ENCODE measurements around the gene SIN3A.
A peak's percentile ranks its signal among the peaks of the same experiment; 100 is the strongest.
"Not testable (repeated sequence)": the region's sequence is repeated elsewhere in the genome, so short reads cannot be mapped to it uniquely, and the experiment has no call there.

Gene SIN3A

DNA sequence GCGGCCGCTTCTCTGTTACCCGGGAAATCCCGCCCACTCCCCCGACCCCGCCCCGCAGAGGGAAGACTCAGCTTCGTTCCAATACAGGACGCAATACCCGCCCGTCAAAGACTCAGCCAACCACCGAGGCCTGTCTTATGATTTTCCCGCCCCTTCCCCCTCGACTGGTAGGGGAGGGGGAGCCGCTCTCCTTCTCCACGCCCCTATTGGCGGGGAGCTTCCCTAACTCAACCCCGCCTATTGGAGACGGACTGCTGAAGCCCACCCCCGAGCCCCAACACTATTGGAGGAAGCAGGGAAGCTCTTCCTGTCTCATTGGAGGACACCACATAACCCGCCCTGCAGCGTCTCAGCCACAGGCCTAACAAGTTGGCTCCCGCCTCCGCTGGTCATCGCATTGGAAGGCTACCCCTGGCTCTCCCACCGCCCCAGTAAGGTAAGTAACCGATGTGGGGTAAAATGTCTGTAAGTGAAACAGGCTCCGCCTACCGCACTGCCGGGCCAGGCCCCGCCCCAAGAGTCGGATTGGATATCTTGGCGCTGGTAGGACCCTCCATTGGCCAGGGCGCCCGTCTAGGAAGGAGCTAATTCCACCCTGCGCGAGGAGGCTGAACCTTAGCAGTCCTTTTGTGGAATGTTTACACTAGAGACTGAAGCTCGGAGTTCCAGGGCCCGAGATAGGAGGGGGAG, at the start of gene SIN3A:
SIN3A (minus strand) TSS at position 17 of the 690 bp plus-strand sequence. CDS start 21,315 bp downstream, outside the sequence.
- DNase-seq = peak; percentile 96

DNA sequence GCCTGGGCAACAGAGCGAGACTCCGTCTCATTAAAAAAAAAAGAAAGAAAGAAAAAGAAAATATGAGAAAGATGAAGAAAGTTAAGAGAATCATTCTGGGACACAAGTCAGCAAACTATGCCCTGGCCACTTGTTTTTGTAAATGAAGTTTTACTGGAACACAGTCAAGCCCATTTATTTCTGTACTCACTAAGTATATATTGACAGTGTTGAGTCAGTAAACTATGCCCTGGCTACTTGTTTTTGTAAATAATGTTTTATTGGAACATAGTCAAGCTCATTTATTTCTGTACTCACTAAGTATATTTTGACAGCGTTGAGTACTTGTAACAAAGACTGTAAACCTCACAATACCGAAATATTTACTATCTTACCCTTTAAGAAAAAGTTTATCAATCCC, 42.2 kb upstream of the SIN3A start:
- DNase-seq = no peak

DNA sequence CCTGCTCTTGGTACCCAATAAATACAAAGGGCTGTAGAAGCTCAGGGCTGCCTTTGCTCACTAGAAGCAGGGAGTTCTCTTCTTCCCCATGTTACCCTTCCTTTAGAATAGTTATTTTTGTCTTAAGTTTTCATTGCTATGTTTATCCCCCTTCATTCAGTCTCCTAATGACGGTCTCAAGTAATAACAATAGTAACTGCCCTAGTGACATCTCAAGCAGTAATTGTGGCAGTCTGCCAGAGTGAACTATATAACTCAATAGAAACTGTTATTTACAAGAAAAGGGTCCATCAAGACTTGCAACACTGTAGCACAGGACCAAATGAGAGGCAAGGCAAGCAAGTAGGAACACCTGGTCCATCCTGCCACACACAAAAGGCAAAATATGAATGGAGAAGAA, 32.5 kb upstream of the SIN3A start:
- DNase-seq = no peak

DNA sequence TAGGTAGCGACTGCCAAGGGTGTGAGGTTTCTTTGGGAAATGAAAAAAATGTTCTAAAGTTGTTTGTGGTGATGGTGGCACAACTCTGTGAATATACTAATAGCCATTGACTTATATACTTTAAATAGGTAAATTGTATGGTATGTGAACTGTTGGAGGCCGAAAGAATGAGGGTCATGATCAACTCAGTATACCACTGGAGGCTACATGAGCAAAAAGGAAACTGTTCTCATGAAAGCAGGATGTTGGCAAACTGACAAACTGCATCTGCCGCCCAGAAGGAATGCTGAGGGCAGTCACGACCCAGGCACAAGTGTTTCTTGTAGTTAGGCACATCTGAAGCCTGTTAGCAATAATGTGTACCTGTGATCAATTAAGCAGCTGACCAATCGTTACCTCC, 32.1 kb upstream of the SIN3A start:
- not testable (repeated sequence) for DNase-seq

DNA sequence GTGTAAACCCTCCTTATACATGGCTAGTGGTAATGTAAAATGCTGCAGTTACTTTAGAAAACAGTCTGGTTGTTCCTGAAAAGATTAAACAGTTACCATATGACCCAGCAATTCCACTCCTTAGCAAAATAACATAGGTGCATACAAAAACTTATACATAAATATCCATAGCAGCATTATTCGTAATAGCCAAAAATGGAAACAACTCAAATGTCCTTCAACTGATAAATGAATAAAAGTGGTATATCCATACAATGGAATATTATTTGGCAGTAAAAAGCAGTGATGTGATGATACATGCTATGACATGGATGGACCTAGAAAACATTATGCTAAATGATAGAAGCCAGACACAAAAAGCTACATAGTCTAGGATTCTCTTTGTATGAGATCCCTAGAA, 31.6 kb upstream of the SIN3A start:
- DNase-seq = no peak

DNA sequence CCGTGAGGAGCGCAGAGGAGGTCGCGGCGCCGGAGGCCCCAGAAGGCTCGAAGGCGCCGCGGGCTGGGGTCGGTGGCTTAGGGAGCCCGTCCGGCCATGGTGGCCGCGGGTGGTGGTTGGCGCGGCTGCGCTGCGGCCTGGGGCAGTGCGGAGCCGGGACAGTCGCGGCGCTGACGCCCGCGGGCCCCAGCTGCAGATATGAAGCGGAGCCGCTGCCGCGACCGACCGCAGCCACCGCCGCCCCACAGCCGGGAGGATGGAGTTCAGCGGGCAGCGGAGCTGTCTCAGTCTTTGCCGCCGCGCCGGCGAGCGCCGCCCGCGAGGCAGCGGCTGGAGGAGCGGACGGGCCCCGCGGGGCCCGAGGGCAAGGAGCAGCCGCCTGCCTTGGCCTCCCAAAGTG, 29.0 kb upstream of the SIN3A start:
- not testable (repeated sequence) for DNase-seq

DNA sequence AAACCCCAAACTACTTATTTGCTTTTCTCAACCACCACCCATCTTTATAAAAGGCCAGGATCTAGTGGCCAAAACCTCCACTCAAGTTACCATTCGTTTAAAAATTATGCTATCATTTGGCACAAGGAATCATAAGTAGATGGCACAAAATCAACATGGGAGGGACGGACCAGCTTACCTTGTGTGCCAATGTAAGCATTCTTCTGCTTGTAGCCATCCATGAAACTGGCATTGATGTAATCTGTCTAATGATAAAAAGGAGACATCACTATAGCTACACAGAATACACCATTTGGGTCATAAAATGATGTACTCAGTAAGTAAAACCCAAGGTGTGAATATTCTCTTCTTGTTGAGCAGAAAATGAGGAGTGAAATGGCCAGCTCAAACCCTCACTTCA, 28.2 kb upstream of the SIN3A start:
- no peak for DNase-seq

DNA sequence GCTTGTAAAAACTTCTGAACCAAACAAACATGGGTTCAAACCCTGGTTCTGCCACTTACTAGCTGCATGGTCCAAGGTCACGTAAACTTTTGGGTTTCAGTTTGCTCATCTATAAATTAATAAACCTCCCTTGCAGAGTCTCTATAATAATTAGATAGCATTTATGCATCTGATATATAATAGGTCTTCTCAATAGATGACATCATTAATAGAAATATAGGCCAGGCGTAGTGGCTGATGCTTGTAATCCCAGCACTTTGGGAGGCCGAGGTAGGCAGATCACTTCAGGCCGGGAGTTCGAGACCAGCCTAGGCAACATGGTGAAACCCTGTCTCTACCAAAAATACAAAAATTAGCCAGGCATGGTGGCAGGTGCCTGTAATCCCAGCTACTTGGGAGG, 25.6 kb upstream of the SIN3A start:
- DNase-seq = not testable (repeated sequence)

DNA sequence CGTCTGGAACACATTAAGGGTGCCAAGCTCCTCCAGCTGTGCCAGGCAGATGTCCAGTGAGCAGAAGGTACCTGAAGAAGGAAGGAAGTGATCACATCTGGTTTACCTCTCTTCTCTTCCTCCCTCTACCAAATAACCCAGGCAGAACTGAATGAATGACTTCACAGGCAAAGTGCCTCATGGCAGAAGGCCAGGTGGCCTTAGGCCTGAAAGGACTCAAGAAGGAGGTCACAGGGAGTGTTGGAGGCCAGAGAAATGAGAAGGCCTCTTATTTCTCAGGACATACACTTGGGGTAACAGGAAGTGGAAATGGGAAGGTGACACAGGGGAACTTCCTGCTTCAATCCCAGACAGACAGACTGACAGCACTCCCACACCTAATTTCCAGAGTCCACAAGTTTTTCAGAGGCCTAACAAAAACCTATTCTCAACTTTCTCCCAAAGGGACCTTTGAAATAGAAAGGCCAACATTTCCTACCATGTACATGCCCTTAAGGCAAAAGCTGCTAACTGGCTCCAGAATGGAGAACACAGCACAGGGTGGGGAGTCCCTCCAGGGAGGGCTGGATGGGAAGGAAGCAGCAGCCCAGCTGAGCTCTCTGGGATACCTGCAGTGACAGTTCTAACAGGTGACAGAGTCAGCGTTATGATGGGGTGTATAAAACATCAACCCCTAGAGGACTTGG, 17.6 kb upstream of the SIN3A start:
- DNase-seq = no peak

DNA sequence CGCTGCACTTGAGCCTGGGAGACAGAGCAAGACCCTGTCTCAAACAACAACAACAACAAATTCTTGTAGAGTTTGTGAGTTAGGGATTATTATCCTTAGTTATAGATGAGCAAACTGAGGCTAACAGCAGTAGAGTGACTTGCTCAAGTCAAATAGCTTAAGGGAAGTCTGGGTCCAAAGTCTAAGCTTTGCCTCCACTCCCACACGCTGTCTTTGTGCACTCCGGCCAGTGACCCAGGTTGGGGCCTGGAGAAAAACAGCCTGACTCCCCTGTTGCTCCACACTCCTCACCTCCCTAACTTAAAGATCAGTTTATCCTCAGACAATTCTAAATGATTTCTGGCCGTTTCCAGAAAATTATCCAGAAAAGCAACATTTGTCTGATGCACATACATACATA, 9.2 kb upstream of the SIN3A start:
- no peak for DNase-seq

DNA sequence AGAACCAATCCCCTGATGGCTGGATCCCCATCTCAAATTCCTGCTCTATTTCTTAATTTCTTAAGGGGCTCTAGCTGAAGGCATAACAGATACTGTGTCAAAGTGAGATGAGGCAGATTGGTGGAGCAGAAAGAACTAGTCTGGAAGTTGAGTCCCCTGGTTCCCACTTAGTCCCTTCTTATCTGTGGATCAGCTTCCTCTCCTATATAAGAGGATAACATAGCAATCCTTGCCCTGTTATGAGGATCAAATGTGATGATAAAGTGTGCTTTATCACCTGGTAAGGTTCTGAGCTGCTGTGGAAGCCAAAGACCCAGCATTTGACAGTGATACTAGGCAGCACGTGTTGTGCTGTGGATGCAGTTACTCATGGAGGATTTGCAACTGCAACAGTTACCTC, 8.1 kb upstream of the SIN3A start:
- no peak for DNase-seq

DNA sequence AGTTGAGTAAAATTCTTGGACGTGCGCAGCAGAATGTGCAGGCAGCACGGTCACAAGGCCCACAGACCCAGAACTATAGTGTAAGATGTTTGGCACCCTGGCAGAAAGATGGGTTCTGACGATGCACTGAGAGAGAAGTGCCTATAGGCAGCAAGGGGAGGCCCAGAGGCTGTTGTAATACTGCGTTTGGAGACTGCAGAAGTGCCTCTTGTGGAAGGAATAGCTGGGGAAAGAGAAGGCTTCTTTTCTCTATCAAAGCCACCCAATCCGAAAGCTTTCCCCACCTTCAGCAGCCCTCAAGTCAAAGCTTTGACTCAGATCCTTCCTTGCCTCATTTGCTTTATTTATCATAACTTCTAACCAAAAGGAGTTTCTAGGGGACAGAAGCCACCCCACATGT, 5.2 kb upstream of the SIN3A start:
- DNase-seq = no peak

DNA sequence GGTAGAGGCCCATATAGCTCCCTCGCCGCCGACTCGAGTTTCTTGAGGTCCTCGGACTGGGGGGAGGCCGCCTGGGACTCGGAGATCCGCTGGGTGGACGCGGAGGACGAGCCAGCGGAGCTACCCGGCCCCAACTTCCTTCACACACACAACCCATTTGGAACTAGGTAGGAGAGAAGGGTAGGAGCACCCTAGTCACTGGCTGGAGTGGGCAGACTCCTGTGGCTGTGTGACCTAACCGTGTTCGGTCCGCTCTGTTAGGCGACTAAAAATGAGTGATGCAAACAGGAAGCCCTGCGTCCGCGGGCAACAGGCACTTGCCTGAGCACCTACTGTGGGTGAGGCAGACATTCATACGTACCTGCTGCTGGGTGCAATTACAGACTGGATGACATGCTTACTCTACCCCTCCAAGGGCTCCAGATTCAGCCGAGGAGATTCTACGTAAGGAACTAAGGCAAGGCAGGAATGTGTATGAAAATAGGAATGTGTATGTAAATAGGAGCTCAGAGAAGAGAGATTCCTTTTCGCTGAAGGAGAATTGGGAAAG, 4.6 kb upstream of the SIN3A start:
- DNase-seq = peak; percentile 6

DNA sequence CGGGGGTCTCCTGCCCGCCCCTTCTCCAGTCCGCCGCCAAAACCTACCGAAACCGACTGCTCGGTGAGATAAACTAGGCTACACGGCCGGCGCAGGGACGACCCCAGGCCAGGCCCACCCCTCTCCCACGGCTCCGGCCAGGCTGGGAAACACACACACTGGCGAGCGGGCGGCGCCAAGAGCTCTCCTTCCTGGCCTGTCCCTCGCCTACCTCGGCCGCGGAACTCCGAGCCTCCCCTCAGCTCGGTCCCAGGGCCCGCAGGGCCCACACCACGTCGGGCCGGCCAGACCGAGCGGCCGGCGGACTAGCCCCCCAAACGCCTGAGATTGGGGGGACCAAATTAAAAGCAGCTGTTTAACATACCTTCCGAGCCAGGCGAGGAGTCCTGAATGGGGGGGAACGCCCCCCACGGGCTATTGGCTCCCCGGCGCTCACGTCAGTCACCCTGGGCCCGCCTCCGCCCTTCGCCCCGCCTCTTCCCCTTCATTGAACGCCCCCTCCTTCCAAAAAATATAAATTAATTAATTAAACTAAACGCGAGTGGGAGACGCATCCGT, 4.0 kb upstream of the SIN3A start:
- DNase-seq = peak; percentile 32

DNA sequence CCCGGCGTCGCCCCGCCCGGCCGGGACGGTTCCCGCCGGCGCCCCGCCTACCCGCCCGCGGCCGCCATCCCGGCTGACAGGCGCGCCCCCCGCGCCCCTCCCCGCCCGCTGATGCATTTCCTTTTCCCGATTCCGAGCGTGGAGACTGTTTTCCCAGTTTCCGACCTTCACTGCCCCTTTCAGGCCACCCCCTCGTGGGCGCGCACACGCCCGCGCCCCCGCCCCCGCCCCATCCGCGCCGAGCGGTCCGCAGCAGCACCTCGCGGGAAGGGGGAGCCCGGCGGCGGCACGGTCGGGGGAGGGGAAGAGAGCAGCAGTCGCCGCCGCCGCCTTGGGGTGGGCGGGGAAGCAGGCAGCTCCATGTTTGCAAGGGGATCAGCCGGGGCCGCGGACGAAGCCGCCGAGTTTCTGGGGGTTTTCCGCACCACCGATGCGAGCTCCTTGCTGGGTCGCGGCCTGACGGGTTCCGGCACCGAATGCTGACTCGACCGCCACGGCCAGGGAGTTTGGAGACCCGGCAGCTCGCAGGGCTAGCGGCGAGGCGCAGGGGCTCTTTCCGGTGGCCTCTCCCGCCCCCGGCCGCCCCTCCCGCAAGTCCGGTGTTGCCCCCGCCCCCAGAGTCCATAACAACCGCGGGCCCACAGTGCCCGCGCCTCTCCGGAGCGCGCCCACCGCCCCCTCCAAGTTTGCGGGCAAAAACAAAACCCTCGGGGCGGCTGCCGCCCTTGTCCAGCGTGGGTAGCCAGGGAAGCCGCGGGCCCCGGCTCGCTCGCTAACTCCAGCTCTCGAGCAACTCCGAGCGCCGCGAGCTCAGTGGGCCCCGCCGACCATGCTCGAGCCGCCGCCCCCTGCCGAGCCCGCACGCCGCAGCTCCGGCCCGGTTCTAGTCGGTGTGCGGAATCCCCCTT, 3.2 kb upstream of the SIN3A start:
- DNase-seq = peak; percentile 45

DNA sequence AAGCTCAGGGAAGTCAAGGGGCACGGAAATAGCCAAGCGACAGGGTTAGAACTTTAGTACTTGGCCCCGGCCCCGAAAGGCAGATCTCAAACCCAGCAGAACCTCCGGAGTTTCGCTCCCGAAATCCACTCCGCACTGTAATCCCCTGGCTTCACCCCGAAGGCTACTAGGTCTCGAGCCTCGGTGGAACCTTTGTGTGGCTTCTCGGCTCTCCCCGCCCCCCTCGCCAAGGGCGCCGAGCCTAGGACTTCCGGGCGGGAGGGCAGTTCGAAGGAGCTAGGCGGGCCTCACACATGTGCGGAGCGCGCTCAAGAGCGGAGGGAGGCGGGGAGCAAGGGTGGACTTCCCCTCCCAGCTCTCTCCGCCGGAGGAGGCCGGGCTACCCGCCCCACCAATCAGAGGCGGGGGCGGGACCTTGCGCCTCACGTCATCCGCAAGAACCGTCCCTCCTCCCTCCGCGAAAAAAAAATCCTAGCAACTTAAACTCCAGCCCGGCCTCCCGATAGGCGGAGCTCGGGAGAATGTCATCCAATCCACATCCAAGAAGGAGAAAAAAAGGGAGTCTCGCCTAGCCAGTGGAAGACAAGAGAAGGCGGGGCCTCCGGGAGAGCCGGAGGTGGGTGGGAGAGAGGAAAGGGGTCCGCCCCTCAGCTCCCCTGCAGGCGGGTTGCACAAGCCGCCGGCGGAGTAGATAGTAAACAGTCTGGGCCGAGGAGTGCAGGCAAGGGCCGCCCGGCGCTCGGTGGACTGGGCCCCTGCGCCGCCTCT, 2.4 kb upstream of the SIN3A start:
- DNase-seq = peak; percentile 97

DNA sequence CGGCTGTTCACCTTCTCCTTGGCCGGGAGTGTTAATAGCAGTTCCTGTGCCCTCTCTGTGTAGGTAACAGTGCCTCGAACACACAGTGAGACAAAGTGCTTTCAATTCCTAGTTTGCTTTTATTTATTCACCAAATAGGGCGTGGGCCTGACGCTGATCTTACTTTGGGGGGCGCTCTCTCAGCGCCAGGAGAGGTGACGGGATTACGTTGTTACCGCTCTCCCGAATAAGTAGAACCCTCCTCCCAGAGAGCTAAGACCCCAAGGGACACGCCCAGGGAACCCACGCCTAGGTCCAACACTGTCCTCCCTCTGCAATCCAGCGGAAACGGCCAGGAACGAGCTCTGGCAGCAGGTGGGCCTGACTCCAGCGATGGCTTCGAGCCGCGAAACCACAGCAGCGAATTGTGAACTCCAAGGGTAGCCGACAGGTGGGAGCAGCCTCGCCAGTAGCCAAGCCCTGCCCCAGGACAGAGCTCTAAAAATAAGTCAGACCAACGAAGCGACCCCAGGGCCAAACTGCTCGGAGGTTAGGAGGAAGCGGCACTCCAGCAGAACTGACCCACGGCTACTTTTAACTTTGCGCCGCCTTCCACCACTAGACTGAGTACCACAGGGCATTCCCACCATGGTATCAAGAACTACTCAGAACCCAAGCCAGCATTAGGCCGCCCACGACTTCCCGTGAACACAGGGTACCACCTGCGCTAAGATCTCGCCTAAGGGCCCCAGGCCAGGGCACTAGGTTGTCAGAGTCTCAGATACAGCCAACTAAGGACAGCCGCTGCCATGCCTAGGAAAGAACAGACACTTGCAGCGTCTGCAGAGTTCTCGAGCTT, 1.6 kb upstream of the SIN3A start:
- peak; percentile 33 for DNase-seq

DNA sequence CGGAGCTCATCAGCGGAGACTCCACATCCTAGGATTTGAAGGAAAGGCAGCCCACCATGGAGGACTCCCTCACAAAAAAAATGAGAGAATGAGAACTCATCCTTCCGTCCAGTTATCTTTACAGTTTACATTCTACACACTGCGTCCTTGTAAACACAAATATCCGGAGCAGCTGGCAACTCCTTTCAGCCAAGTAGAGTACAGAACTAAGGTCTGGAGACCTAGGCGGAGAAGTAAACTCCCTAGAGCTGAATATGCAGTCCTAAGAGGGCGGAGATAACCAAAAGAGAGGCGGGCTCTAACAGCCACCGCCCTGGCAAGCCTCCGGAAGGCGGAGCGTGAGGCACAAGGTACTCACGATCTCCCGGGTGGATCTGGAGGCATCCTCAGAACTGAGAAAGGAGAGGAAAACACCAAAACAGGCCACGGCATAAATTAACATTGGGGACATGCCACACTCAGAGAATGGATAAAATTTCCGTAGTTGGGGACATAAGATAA, 924 bp upstream of the SIN3A start:
- peak; percentile 55 for DNase-seq

DNA sequence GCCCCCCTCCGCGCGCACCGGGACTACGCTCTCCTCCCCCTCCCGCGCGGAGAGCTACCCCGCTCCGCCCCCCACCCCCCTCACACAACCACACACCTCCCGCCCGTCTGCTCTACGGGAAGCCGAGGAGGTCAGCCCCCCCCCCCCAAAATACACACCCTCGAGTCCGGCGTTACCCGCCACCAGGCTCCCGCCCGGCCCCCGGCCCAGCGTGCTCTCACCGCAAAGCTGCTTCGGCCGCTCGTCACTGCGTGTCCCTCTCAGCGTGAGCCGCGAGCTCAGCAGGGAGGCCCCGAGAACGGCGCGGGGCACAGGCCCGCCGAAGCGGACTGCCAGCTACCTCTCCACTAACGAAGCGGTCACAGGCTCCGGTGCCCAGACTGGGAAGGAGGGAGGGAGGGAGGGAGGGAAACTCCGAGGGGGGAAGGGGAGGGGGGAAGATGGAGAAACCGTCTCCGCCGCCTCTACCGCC, 252 bp downstream of the SIN3A start:
- no peak for DNase-seq

DNA sequence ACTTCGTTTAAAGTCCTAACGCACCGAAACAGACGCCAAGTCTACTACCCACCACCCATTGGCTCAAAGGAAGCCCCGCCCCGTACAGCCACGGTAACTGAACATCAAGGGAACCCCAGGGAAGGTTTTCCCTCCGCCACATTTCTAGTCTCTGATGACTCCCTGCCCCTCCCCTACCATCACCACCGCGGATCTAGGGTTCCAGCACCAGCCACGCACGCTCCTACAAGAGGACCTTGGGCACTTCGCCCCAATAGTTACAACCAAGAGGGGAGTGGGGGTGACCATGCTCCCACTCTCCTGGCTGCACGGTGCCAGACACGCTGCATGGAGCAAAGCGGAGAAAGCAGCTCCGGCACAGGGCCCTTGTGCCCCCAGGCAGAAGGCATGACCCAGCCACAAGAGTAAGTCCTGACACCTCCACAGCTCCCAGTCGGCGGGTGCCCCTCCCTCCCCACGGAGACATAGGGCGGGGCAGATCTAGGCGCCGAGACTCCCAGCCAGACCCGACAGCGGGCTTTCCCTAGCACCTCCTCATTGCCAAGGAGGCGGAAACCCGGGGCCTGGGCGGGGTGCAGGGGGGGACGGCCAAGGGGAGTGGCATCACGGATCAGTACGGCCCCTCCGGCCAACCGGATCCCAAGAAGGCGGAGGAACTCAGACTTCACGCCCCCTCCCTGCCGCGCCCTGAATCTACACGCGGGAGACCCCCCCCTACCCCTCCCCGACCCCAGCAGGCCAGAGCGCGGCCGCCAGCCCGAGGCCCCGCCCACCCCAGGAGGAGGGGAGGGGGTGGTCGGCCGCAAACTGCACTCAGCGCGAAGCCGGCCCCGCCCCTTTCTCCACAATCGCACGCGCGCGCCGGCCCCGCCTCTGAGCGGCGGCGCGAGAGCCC, 936 bp downstream of the SIN3A start:
- DNase-seq = peak; percentile 88
